AG04449 (cell line): ENCODE data around the gene DOK7.
A peak's percentile ranks its signal among the peaks of the same experiment; 100 is the strongest.

ENCODE experiments used
- CTCF ChIA-PET: fragments of 350-600 bp; formaldehyde crosslinking; extraction: SDS; loops from one replicate; lab custom pipeline; 2021; ENCODE audit warnings: antibody characterized with exemption; lab: Yijun Ruan, JAX
- POLR2A ChIA-PET: fragments of 400-600, 350-600 bp; formaldehyde crosslinking; extraction: SDS; loops from one replicate; lab custom pipeline; 2020; ENCODE audit warnings: antibody characterized with exemption, inconsistent platforms; lab: Yijun Ruan, JAX
- DNase-seq: peaks from one replicate; pipeline ENCODE4 v3.0.0-alpha.2; 2010; ENCODE audit warnings: low read depth, low spot score
- H3K4me3 ChIP-seq: 2 replicates; pipeline ENCODE4 v1.5.1; 2011; ENCODE audit warnings: low read depth, mild to moderate bottlenecking, control low read depth, low read length
- TF ChIP-seq, protein P1 (sequence below): IDR thresholded peaks from one replicate; pipeline ENCODE4 v1.5.1; 2011; ENCODE audit warnings: mild to moderate bottlenecking, moderate library complexity, low read length, control low read depth, inconsistent platforms; ENCODE audit not compliant: insufficient read depth; ENCODE audit errors: missing control alignments

DOK7 gene

DNA sequence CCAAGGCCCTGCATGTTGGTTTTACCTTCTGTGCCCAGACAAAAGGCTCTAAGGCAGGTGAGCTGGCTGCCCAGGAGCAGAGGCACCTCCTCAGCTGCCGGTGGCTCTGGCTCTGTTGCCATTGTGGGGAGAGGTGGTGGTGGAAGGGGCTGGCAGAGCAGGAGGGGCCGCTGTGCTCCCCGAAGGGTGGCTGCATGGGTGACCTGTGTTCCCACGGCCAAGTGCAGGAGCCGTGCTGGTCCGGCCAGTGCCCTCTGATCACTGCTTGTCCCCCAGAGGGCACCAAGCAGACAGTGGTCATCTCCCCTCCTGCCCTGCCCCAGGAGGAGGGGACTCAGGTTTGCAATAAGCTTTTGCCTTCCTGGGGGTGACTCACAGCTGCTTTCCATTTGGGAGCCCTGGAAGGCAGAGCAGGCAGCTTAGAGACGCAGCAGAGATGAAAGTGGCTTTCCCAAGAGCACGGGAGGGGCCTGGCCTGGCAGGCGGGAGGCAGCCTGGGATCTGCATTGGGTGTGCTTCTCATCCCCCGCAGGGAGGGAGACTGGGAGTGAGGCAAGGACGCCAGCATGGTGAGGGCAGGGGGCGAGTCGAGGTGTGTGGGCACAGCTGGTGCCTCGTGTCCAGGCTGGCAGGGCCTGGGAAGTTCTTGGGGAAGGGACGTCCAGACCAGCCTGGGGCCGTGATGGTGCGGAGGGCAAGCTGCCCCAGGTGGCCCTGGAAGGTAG is 28.7 kb downstream of the DOK7 start:
- POLR2A ChIA-PET, result no interaction called here
- DNase-seq, result peak; percentile 7

GRCh38 chr4:3492741-3493719 is 29.9 kb downstream of the DOK7 start:
- ChIA-PET CTCF (interaction anchor here (1.2 to 2.1 kb wide), 3 partner anchors 12 to 146 kb away, joined by 4 to 27 read pairs (median 17); no protein-coding TSS in a partner anchor), POLR2A (no interaction called here)
- TF ChIP-seq, protein P1, sequence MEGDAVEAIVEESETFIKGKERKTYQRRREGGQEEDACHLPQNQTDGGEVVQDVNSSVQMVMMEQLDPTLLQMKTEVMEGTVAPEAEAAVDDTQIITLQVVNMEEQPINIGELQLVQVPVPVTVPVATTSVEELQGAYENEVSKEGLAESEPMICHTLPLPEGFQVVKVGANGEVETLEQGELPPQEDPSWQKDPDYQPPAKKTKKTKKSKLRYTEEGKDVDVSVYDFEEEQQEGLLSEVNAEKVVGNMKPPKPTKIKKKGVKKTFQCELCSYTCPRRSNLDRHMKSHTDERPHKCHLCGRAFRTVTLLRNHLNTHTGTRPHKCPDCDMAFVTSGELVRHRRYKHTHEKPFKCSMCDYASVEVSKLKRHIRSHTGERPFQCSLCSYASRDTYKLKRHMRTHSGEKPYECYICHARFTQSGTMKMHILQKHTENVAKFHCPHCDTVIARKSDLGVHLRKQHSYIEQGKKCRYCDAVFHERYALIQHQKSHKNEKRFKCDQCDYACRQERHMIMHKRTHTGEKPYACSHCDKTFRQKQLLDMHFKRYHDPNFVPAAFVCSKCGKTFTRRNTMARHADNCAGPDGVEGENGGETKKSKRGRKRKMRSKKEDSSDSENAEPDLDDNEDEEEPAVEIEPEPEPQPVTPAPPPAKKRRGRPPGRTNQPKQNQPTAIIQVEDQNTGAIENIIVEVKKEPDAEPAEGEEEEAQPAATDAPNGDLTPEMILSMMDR, result no peak
- no peak overlapping the region for H3K4me3 ChIP-seq
- DNase-seq, result no peak

More for the DNA sequence above, 28.7 kb downstream of the DOK7 start:
- TF ChIP-seq, protein P1, result no peak
- H3K4me3 ChIP-seq, result no peak overlapping the region
- CTCF ChIA-PET, result interaction anchor here (1.2 to 2.1 kb wide), 2 partner anchors 11 to 145 kb away, joined by 4 to 27 read pairs; no protein-coding TSS in a partner anchor

DNA sequence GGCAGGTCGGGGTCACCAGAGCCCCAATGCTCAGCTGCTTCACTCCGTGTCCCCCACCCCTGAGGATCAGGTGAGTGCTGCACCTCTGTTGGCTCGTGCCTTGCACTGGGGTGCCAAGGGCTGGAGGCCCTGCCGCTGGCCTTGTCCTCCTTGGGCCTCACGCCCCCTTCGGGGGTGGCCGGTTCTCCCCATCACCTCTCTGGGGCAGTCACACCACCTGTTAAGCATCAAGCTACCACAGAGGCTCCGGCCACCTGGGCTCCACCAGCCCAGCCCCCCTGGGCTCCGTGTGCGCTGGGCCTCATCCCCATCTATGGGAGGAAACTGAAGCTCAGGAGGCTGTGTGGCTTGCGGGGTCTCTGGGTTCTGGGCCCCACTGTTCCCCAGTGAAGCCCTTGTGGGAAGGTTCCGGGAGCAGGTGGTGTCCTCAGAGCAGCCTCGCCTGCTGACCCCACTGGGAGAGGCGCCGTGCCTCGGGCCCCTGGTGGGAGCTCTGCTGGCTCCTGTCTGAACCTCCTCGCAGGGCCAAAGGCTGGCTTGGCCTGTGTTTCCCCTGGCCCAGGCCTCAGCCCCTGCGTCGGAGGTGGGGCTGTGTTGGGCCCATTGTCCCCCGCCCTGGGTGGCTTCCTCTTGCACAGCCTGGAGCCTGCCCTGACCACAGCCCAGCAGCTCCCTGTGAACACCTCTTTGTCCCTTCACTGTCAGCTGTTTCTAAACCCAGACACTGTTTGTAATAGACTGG is 30.8 kb downstream of the DOK7 start:
- TF ChIP-seq, protein P1, result no peak
- POLR2A ChIA-PET, result no interaction called here
- DNase-seq, result no peak
- CTCF ChIA-PET, result interaction anchor here (0.8 to 1.6 kb wide), 2 partner anchors 14 to 21 kb away, joined by 3 to 17 read pairs; no protein-coding TSS in a partner anchor
- no peak overlapping the region for H3K4me3 ChIP-seq

DNA sequence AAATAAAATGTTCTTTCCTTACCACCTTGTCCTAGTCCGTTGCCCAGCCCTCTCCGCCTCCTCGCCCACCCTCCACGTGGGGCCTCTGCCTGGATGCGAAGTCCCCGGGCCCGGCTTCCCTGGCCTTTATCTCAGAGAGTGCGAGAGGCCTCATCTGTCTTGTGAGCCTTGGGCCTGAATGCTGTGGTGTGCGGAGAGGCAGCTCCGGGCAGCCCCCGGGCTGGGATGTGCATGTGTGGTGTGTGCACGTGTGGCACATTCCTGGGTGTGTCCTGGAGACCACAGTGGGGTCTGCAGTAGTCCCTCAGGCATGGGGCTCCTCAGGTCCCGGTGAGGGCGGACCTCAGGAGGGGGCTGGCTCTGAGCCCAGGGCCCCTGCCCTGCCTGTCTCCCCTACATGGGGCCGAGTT is 31.4 kb downstream of the DOK7 start:
- POLR2A ChIA-PET, result no interaction called here
- TF ChIP-seq, protein P1, result no peak
- CTCF ChIA-PET, result interaction anchor here (0.8 to 1.6 kb wide), 2 partner anchors 14 to 20 kb away, joined by 3 to 17 read pairs; no protein-coding TSS in a partner anchor
- no peak for DNase-seq
- H3K4me3 ChIP-seq, result no peak overlapping the region

GRCh38 chr4:3495204-3495975 is 32.3 kb downstream of the DOK7 start:
- no peak for DNase-seq
- ChIA-PET POLR2A (no interaction called here), CTCF (interaction anchor here (1.2 kb wide), 1 partner anchor 14 kb away, joined by 11 read pairs; no protein-coding TSS in a partner anchor)
- TF ChIP-seq, protein P1, result no peak
- H3K4me3 ChIP-seq, result no peak overlapping the region
